ENCODE results near the gene OPTN. TPM values are rescaled to one million over a fixed set of nuclear protein-coding genes. Genes with fewer than 3 reads are reported as not detected.
"Not testable (repeated sequence)": the region's sequence is repeated elsewhere in the genome, so short reads cannot be mapped to it uniquely, and the experiment has no call there.

Gene OPTN
- total and polyA plus RNA-seq, 2 experiments from 2014 or later: 48.7 to 79.4 TPM

DNA sequence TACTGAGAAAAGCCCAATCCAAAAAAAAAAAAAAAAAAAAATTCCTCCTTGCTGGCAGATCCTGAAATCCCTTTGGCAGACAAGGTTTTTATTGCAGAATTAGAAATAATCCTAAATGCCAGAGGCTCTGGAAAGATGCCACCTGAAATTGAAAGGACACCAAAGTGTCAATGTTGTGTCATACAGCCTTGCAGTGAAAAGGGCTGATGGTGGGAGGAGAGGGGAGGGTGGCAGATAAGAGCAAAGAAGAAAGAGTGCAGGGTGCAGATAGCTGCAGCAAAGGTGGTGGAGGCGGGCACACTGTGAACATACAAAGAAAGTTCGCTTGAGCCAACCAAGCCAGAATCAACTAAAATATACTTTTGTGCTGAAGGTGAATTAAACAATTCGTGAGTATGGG, 8.2 kb upstream of the OPTN start:
- no peaks in the 10 kb centered on the region for H3K9me2 ChIP-seq (replicated peaks; ENCODE audit: insufficient read depth)
- TF ChIP-seq EZH2phosphoT487 (IDR thresholded peaks at IDR 0.05; ENCODE audit: low read depth, severe bottlenecking, unreplicated experiment) (no peak), EZH2 (IDR thresholded peaks at IDR 0.05; ENCODE audit: borderline replicate concordance) (no peak)
- TF ChIP-seq, protein P1, sequence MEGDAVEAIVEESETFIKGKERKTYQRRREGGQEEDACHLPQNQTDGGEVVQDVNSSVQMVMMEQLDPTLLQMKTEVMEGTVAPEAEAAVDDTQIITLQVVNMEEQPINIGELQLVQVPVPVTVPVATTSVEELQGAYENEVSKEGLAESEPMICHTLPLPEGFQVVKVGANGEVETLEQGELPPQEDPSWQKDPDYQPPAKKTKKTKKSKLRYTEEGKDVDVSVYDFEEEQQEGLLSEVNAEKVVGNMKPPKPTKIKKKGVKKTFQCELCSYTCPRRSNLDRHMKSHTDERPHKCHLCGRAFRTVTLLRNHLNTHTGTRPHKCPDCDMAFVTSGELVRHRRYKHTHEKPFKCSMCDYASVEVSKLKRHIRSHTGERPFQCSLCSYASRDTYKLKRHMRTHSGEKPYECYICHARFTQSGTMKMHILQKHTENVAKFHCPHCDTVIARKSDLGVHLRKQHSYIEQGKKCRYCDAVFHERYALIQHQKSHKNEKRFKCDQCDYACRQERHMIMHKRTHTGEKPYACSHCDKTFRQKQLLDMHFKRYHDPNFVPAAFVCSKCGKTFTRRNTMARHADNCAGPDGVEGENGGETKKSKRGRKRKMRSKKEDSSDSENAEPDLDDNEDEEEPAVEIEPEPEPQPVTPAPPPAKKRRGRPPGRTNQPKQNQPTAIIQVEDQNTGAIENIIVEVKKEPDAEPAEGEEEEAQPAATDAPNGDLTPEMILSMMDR (IDR thresholded peaks at IDR 0.05; ENCODE audit: poor library complexity): no peak
- H3K9me3 ChIP-seq (ENCODE audit: low read depth): no peaks in the 10 kb centered on the region
- no peak for DNase-seq (ENCODE audit: low spot score)
- H2AFZ ChIP-seq: no peak overlapping the region
- H3K36me3 ChIP-seq (replicated peaks; ENCODE audit: insufficient read depth, low read depth): no peaks in the 10 kb centered on the region
- no peaks in the 10 kb centered on the region for H3K79me2 ChIP-seq
- peaks cover 3% of the 10 kb centered on the region for H3K4me1 ChIP-seq (ENCODE audit: insufficient read depth)
- no peaks in the 10 kb centered on the region for H3K27me3 ChIP-seq
- no peak overlapping the region for H3K4me3 ChIP-seq
- 90% methylated on average over 3 of the region's 3 CpGs for WGBS (ENCODE audit: low lambda C conversion rate, missing lambda C conversion rate)
- no peaks in the 10 kb centered on the region for H4K20me1 ChIP-seq (ENCODE audit: insufficient read depth, poor library complexity, severe bottlenecking)
- H3K27ac ChIP-seq: no peak overlapping the region
- H3K4me2 ChIP-seq: no peak overlapping the region

GRCh38 chr10:13092291-13093102, 7.5 kb upstream of the OPTN start:
- Histone ChIP-seq H3K79me2 (no peaks in the 10 kb centered on the region), H3K4me2 (no peak overlapping the region), H3K9me3 (ENCODE audit: low read depth) (no peaks in the 10 kb centered on the region), H3K4me1 (ENCODE audit: insufficient read depth) (peaks cover 3% of the 10 kb centered on the region), H3K9me2 (replicated peaks; ENCODE audit: insufficient read depth) (no peaks in the 10 kb centered on the region), H3K27ac (no peak overlapping the region), H4K20me1 (ENCODE audit: insufficient read depth, poor library complexity, severe bottlenecking) (no peaks in the 10 kb centered on the region), H3K4me3 (no peak overlapping the region), H2AFZ (no peak overlapping the region), H3K27me3 (no peaks in the 10 kb centered on the region), H3K36me3 (replicated peaks; ENCODE audit: insufficient read depth, low read depth) (no peaks in the 10 kb centered on the region)
- 88% methylated on average over 7 of the region's 7 CpGs for WGBS (ENCODE audit: low lambda C conversion rate, missing lambda C conversion rate)
- no peak for DNase-seq (ENCODE audit: low spot score)
- TF ChIP-seq EZH2 (IDR thresholded peaks at IDR 0.05; ENCODE audit: borderline replicate concordance): no peak
- TF ChIP-seq, protein P1 (IDR thresholded peaks at IDR 0.05; ENCODE audit: poor library complexity): no peak
- TF ChIP-seq EZH2phosphoT487 (IDR thresholded peaks at IDR 0.05; ENCODE audit: low read depth, severe bottlenecking, unreplicated experiment): no peak

DNA sequence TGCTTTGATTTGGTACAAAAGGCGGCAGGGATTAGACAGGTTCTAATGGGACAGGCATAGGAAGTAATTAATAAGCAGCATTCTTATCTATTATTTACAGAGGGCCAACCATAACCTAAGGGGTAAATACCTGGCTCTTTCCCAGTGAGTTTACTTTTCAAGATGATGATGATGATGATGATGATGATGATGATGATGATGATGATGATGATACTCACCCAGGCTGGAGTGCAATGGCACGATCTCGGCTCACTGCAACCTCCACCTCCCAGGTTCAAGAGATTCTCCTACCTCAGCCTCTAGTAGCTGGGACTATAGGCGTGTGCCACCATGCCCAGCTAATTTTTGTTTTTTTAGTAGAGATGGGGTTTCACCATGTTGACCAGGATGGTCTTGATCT, 5.9 kb upstream of the OPTN start:
- H3K27ac ChIP-seq; H3K9me3 ChIP-seq (ENCODE audit: low read depth); DNase-seq (ENCODE audit: low spot score); H3K79me2 ChIP-seq; H2AFZ ChIP-seq; H4K20me1 ChIP-seq (ENCODE audit: insufficient read depth, poor library complexity, severe bottlenecking); H3K9me2 ChIP-seq (replicated peaks; ENCODE audit: insufficient read depth); H3K27me3 ChIP-seq; H3K4me2 ChIP-seq; H3K4me3 ChIP-seq; H3K36me3 ChIP-seq (replicated peaks; ENCODE audit: insufficient read depth, low read depth); H3K4me1 ChIP-seq (ENCODE audit: insufficient read depth): not testable (repeated sequence)
- WGBS (ENCODE audit: low lambda C conversion rate, missing lambda C conversion rate): 95% methylated on average over 4 of the region's 4 CpGs

GRCh38 chr10:13095094-13095493, 4.9 kb upstream of the OPTN start:
- no peak for TF ChIP-seq EZH2phosphoT487 (IDR thresholded peaks at IDR 0.05; ENCODE audit: low read depth, severe bottlenecking, unreplicated experiment)
- Histone ChIP-seq H3K4me1 (ENCODE audit: insufficient read depth) (peaks cover 3% of the 10 kb centered on the region), H3K36me3 (replicated peaks; ENCODE audit: insufficient read depth, low read depth) (no peaks in the 10 kb centered on the region), H3K9me2 (replicated peaks; ENCODE audit: insufficient read depth) (no peaks in the 10 kb centered on the region), H3K9me3 (ENCODE audit: low read depth) (no peaks in the 10 kb centered on the region), H3K79me2 (no peaks in the 10 kb centered on the region), H3K27ac (no peak overlapping the region), H3K4me2 (no peak overlapping the region), H3K27me3 (no peaks in the 10 kb centered on the region), H4K20me1 (ENCODE audit: insufficient read depth, poor library complexity, severe bottlenecking) (no peaks in the 10 kb centered on the region), H2AFZ (no peak overlapping the region), H3K4me3 (no peak overlapping the region)
- 86% methylated on average over 3 of the region's 3 CpGs for WGBS (ENCODE audit: low lambda C conversion rate, missing lambda C conversion rate)
- DNase-seq (ENCODE audit: low spot score): no peak

All from hepatocyte (in vitro differentiated cells).